ENCODE data around the gene USP46. TPM values are rescaled to one million over a fixed set of nuclear protein-coding genes. Genes with fewer than 3 reads are reported as not detected.
A peak's percentile ranks its signal among the peaks of the same experiment; 100 is the strongest.

Gene USP46
- total RNA-seq, 6 donors from 2014 or later, result 4.2 to 14.0 (median 8.2) TPM

DNA sequence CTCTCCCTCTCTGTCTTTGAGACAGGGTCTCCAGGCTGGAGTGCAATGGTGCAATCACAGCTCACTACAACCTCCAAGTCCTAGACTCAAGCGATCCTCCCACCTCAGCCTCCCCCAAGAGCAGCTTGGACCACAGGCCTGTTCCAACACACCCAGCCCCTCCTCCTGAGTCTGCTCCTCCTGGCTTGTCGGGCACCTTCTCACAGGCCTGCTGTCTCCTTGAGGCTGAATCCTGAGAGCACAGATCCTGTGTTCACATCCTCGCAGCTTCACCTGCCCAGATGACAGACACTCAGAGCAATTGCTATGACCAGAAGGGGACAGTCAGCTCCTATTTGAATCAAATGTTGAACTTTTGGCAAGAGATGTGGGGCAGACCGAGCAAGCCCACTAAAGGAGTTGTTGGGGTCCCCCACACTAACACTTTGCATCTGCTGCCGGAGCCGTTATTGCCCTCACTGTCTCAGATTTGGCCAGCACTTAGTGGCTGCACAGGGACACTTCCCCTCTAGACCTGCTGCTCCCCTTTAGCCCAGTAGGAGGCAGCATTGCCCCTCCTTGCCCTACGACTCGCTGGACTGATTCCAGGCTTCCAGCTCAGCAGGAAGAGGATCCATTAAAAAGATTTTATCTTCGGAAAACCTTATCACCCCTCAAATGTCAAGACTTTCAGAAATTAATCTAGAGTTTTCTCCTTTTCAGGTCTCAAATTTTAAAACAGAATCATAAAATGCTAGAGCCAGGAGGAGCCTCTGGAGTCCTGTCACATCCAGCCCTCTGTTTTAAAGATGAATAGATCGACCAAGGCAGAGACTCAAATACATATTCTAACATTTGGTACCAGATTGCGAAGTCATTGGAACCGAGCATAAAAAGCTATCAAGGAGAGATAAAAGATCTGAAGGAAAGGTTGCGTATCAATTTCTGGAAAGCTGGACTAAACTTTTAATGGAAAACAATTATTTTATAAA is 113.7 kb downstream of the USP46 start:
- TF ChIP-seq, protein P1, sequence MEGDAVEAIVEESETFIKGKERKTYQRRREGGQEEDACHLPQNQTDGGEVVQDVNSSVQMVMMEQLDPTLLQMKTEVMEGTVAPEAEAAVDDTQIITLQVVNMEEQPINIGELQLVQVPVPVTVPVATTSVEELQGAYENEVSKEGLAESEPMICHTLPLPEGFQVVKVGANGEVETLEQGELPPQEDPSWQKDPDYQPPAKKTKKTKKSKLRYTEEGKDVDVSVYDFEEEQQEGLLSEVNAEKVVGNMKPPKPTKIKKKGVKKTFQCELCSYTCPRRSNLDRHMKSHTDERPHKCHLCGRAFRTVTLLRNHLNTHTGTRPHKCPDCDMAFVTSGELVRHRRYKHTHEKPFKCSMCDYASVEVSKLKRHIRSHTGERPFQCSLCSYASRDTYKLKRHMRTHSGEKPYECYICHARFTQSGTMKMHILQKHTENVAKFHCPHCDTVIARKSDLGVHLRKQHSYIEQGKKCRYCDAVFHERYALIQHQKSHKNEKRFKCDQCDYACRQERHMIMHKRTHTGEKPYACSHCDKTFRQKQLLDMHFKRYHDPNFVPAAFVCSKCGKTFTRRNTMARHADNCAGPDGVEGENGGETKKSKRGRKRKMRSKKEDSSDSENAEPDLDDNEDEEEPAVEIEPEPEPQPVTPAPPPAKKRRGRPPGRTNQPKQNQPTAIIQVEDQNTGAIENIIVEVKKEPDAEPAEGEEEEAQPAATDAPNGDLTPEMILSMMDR (IDR thresholded peaks at IDR 0.05), result peak; percentile 81 to 91 (median 84)
- TF ChIP-seq POLR2AphosphoS5 (IDR thresholded peaks at IDR 0.05) (no peak), EP300 (IDR thresholded peaks at IDR 0.05) (no peak), POLR2A (IDR thresholded peaks at IDR 0.05) (no peak)
- WGBS, 2 donors, result 38 to 40% methylated on average over 12 to 13 of the region's 13 CpGs
- DNase-seq, result peak in 1 of 2 donors; percentile 58
- no peaks in the 10 kb centered on the region for H3K4me1 ChIP-seq
- H3K9me3 ChIP-seq, result no peaks in the 10 kb centered on the region
- no peaks in the 10 kb centered on the region for H3K36me3 ChIP-seq
- H3K4me3 ChIP-seq, result peak overlapping the region in 1 of 4 donors; percentile 4
- no peak overlapping the region for H3K27ac ChIP-seq
- no peaks in the 10 kb centered on the region for H3K27me3 ChIP-seq
- peak; percentile 88 to 96 for ATAC-seq (ENCODE audit: low FRiP score in 2 of 2)

Other genes with a start within 250 kb of the USP46 start
- 1 to 10 TPM in 1 of 6 donors, under 1 TPM in 4, not detected in 1; 0.44 to 2.1 (median 0.79) TPM for gene ERVMER34-1, start 92.1 kb upstream of the USP46 start, total RNA-seq
- gene RASL11B, start 203.0 kb upstream of the USP46 start, total RNA-seq, result 1 to 10 TPM in 2 of 6 donors, under 1 TPM in 1, not detected in 3; 0.30 to 2.1 (median 1.6) TPM